HEK293 (cell line): ENCODE results near the gene SSPN.

Experiments
- CTCF ChIA-PET: fragments of 350-600 bp; formaldehyde crosslinking; extraction: SDS; loops from one replicate; lab custom pipeline; 2021; ENCODE audit warnings: antibody characterized with exemption; lab: Yijun Ruan, JAX
- POLR2A ChIA-PET: fragments of 300-600 bp; formaldehyde crosslinking; extraction: SDS; loops from one replicate; lab custom pipeline; 2020; ENCODE audit warnings: antibody characterized with exemption, inconsistent platforms; lab: Yijun Ruan, JAX
- H3K27ac ChIP-seq: fragments of 200-500 bp; sonication (Bioruptor generic); 2 replicates; pipeline ENCODE4 v1.5.1; 2014; ENCODE audit warnings: low read depth, low read length, control low read depth, inconsistent platforms; ENCODE audit errors: extremely low read depth
- H3K36me3 ChIP-seq, 2 experiments: fragments of 200-500 bp in 1 of 2; sonication (Bioruptor generic) in 1 of 2; 1 replicate in 1 of 2; 2 replicates in 1 of 2; pipeline ENCODE4 v1.5.1; 2014 to 2017; ENCODE audit warnings: inconsistent platforms in 2 of 2, low read length in 2 of 2; ENCODE audit not compliant: control insufficient read depth in 2 of 2, insufficient read depth in 1 of 2
- H3K4me1 ChIP-seq: fragments of 200-500 bp; sonication (Bioruptor generic); 2 replicates; pipeline ENCODE4 v1.5.1; 2014; ENCODE audit warnings: mild to moderate bottlenecking, low read length, inconsistent platforms; ENCODE audit not compliant: control insufficient read depth, insufficient read depth
- H3K4me3 ChIP-seq: 2 replicates; pipeline ENCODE4 v1.5.1; 2011; ENCODE audit warnings: low read depth, mild to moderate bottlenecking, control low read depth, low read length, moderate library complexity
- H3K9me3 ChIP-seq: fragments of 200-500 bp; sonication (Bioruptor generic); 2 replicates; pipeline ENCODE4 v1.5.1; 2014; ENCODE audit warnings: low read depth, low read length, inconsistent platforms; ENCODE audit not compliant: control insufficient read depth, insufficient read depth
- ATF2 ChIP-seq: fragments of 450-650 bp; formaldehyde crosslinking; IDR thresholded peaks from 2 replicates; pipeline ENCODE4 v1.5.1; 2016; ENCODE audit warnings: missing biosample characterization, missing genetic modification characterization, low read depth
- BCL11A ChIP-seq: fragments of 450-650 bp; formaldehyde crosslinking; IDR thresholded peaks from 2 replicates; pipeline ENCODE4 v1.5.1; 2016; ENCODE audit warnings: low read depth, missing biosample characterization, missing genetic modification characterization
- GLIS2 ChIP-seq: fragments of 450-650 bp; formaldehyde crosslinking; IDR thresholded peaks from 2 replicates; pipeline ENCODE4 v1.5.1; 2016; ENCODE audit warnings: missing biosample characterization, missing genetic modification characterization
- MYNN ChIP-seq: fragments of 450-650 bp; formaldehyde crosslinking; IDR thresholded peaks from 2 replicates; pipeline ENCODE4 v1.5.1; 2016; ENCODE audit warnings: missing biosample characterization, missing genetic modification characterization, borderline replicate concordance
- PRDM1 ChIP-seq: fragments of 450-650 bp; formaldehyde crosslinking; IDR thresholded peaks from 2 replicates; pipeline ENCODE4; 2016; ENCODE audit warnings: missing biosample characterization, missing genetic modification characterization
- REPIN1 ChIP-seq: fragments of 450-650 bp; formaldehyde crosslinking; IDR thresholded peaks from 2 replicates; pipeline ENCODE4 v1.5.1; 2017; ENCODE audit warnings: missing biosample characterization, missing genetic modification characterization, low read depth
- ZBTB10 ChIP-seq: fragments of 450-650 bp; formaldehyde crosslinking; IDR thresholded peaks from 2 replicates; pipeline ENCODE4 v1.5.1; 2016; ENCODE audit warnings: missing biosample characterization, missing genetic modification characterization
- ZBTB21 ChIP-seq: fragments of 450-650 bp; formaldehyde crosslinking; IDR thresholded peaks from 2 replicates; pipeline ENCODE4 v1.5.1; 2017; ENCODE audit warnings: missing biosample characterization, missing genetic modification characterization
- ZIC2 ChIP-seq: fragments of 450-650 bp; formaldehyde crosslinking; IDR thresholded peaks from 2 replicates; pipeline ENCODE4 v1.5.1; 2016; ENCODE audit warnings: missing biosample characterization, missing genetic modification characterization
- ZNF10 ChIP-seq: fragments of 450-650 bp; formaldehyde crosslinking; IDR thresholded peaks from 2 replicates; pipeline ENCODE4 v1.5.1; 2017; ENCODE audit warnings: missing biosample characterization, missing genetic modification characterization
- ZNF112 ChIP-seq: fragments of 450-650 bp; formaldehyde crosslinking; IDR thresholded peaks from 2 replicates; pipeline ENCODE4 v1.5.0; 2017; ENCODE audit warnings: missing biosample characterization, missing genetic modification characterization
- ZNF155 ChIP-seq: fragments of 450-650 bp; formaldehyde crosslinking; IDR thresholded peaks from 2 replicates; pipeline ENCODE4 v1.5.1; 2016; ENCODE audit warnings: missing biosample characterization, missing genetic modification characterization
- ZNF175 ChIP-seq: fragments of 450-650 bp; formaldehyde crosslinking; IDR thresholded peaks from 2 replicates; pipeline ENCODE4 v1.5.1; 2016; ENCODE audit warnings: missing biosample characterization, missing genetic modification characterization
- ZNF184 ChIP-seq: fragments of 450-650 bp; IDR thresholded peaks from 2 replicates; pipeline ENCODE4 v1.5.1; 2018; ENCODE audit warnings: missing biosample characterization, mild to moderate bottlenecking, missing genetic modification characterization
- ZNF19 ChIP-seq: fragments of 450-650 bp; formaldehyde crosslinking; IDR thresholded peaks from 2 replicates; pipeline ENCODE4; 2016; ENCODE audit warnings: missing biosample characterization, missing genetic modification characterization, low read depth
- ZNF2 ChIP-seq: fragments of 450-650 bp; formaldehyde crosslinking; IDR thresholded peaks from 2 replicates; pipeline ENCODE4 v1.5.1; 2016; ENCODE audit warnings: missing biosample characterization, missing genetic modification characterization
- ZNF214 ChIP-seq: fragments of 450-650 bp; formaldehyde crosslinking; IDR thresholded peaks from 2 replicates; pipeline ENCODE4 v1.5.1; 2017; ENCODE audit warnings: missing biosample characterization, mild to moderate bottlenecking, missing genetic modification characterization, borderline replicate concordance
- ZNF239 ChIP-seq: fragments of 450-650 bp; formaldehyde crosslinking; IDR thresholded peaks from 2 replicates; pipeline ENCODE4 v1.5.1; 2016; ENCODE audit warnings: missing biosample characterization, missing genetic modification characterization
- ZNF26 ChIP-seq: fragments of 450-650 bp; formaldehyde crosslinking; IDR thresholded peaks from 2 replicates; pipeline ENCODE4 v1.5.1; 2016; ENCODE audit warnings: missing biosample characterization, missing genetic modification characterization
- ZNF335 ChIP-seq: fragments of 450-650 bp; formaldehyde crosslinking; conservative IDR thresholded peaks from 2 replicates; pipeline ENCODE4 v1.5.1; 2016; ENCODE audit warnings: missing biosample characterization, missing genetic modification characterization
- ZNF350 ChIP-seq: fragments of 450-650 bp; formaldehyde crosslinking; IDR thresholded peaks from 2 replicates; pipeline ENCODE4 v1.5.0; 2017; ENCODE audit warnings: missing biosample characterization, mild to moderate bottlenecking, missing genetic modification characterization
- ZNF37A ChIP-seq: fragments of 450-650 bp; IDR thresholded peaks from 2 replicates; pipeline ENCODE4 v1.5.1; 2018; ENCODE audit warnings: missing biosample characterization, missing genetic modification characterization
- ZNF423 ChIP-seq: fragments of 450-650 bp; formaldehyde crosslinking; IDR thresholded peaks from 2 replicates; pipeline ENCODE4 v1.5.1; 2016; ENCODE audit warnings: missing biosample characterization, missing genetic modification characterization
- ZNF426 ChIP-seq: fragments of 450-650 bp; formaldehyde crosslinking; IDR thresholded peaks from 2 replicates; pipeline ENCODE4 v1.5.1; 2017; ENCODE audit warnings: missing biosample characterization, missing genetic modification characterization, mild to moderate bottlenecking, inconsistent platforms, moderate library complexity
- ZNF473 ChIP-seq: fragments of 450-650 bp; formaldehyde crosslinking; IDR thresholded peaks from 2 replicates; pipeline ENCODE4 v1.5.1; 2017; ENCODE audit warnings: missing biosample characterization, missing genetic modification characterization
- ZNF548 ChIP-seq: fragments of 450-650 bp; formaldehyde crosslinking; IDR thresholded peaks from 2 replicates; pipeline ENCODE4 v1.5.1; 2016; ENCODE audit warnings: missing biosample characterization, missing genetic modification characterization
- ZNF660 ChIP-seq: fragments of 450-650 bp; IDR thresholded peaks from 2 replicates; pipeline ENCODE4 v1.5.1; 2018; ENCODE audit warnings: missing biosample characterization, mild to moderate bottlenecking, missing genetic modification characterization
- ZSCAN23 ChIP-seq: fragments of 450-650 bp; formaldehyde crosslinking; IDR thresholded peaks from 2 replicates; pipeline ENCODE4 v1.5.1; 2016; ENCODE audit warnings: missing biosample characterization, missing genetic modification characterization

SSPN gene

GRCh38 chr12:26192142-26192541, 3.2 kb upstream of the SSPN start:
- TF ChIP-seq ATF2 (tag by site-specific recombination) (peak; percentile 76), BCL11A (tag by site-specific recombination) (no peak), ZNF112 (tag by site-specific recombination) (no peak), ZNF184 (tag by site-specific recombination) (no peak)
- ChIA-PET CTCF (no interaction called here), POLR2A (no interaction called here)
- Histone ChIP-seq H3K9me3 (no peaks in the 10 kb centered on the region), H3K4me3 (no peak overlapping the region), H3K27ac (no peak overlapping the region), H3K4me1 (no peaks in the 10 kb centered on the region), H3K36me3 (no peaks in the 10 kb centered on the region)

GRCh38 chr12:26193539-26193938, 1.8 kb upstream of the SSPN start:
- Histone ChIP-seq H3K36me3 (no peaks in the 10 kb centered on the region), H3K4me3 (no peak overlapping the region), H3K4me1 (no peaks in the 10 kb centered on the region), H3K27ac (no peak overlapping the region), H3K9me3 (no peaks in the 10 kb centered on the region)
- ChIA-PET CTCF (no interaction called here), POLR2A (no interaction called here)
- TF ChIP-seq ZNF155 (tag by site-specific recombination) (no peak), ZNF423 (tag by site-specific recombination) (no peak), ZNF335 (tag by site-specific recombination) (peak; percentile 90)

- CTCF ChIA-PET: no interaction called here
- POLR2A ChIA-PET: no interaction called here
- no peaks in the 10 kb centered on the region for H3K36me3 ChIP-seq
- no peak for TF ChIP-seq ZNF350 (tag by site-specific recombination)
- TF ChIP-seq ZNF214 (tag by site-specific recombination): no peak
- TF ChIP-seq ZNF19 (tag by site-specific recombination): no peak
- TF ChIP-seq ZNF335 (tag by site-specific recombination): peak; percentile 49
- no peak for TF ChIP-seq ZNF473 (tag by site-specific recombination)
- no peak for TF ChIP-seq ZNF26 (tag by site-specific recombination)
- TF ChIP-seq GLIS2 (tag by site-specific recombination): peak; percentile 60
- 0 out of 2 replicates have a peak, but pooled peaks have one; percentile 23 for TF ChIP-seq ZNF2 (tag by site-specific recombination)
- no peak for TF ChIP-seq ZNF175 (tag by site-specific recombination)
- TF ChIP-seq ZSCAN23 (tag by site-specific recombination): no peak
- TF ChIP-seq MYNN: no peak
- TF ChIP-seq ZIC2: peak; percentile 42; the same call in 1 of the 2 replicates
- TF ChIP-seq ZNF37A (tag by site-specific recombination): no peak
- no peak for TF ChIP-seq ZBTB21 (tag by site-specific recombination)
- no peak for TF ChIP-seq REPIN1 (tag by site-specific recombination)
- no peak for TF ChIP-seq ZNF660
- no peak for TF ChIP-seq ZNF10
- no peak for TF ChIP-seq ZNF426
- TF ChIP-seq PRDM1 (tag by site-specific recombination): peak; percentile 57; the same call in 1 of the 2 replicates
- TF ChIP-seq ZBTB10 (tag by site-specific recombination): no peak
- no peak for TF ChIP-seq ZNF548 (tag by site-specific recombination)
- no peak for TF ChIP-seq ZNF239 (tag by site-specific recombination)
Observed at GRCh38 chr12:26195641-26196420, 458 bp downstream of the SSPN start.

More at GRCh38 chr12:26195641-26196420, 458 bp downstream of the SSPN start:
- Histone ChIP-seq H3K27ac (peak overlapping the region; percentile 58; the same call in 1 of the 2 replicates), H3K9me3 (no peaks in the 10 kb centered on the region), H3K4me1 (no peaks in the 10 kb centered on the region), H3K4me3 (peak overlapping the region; percentile 22)
